ENCODE measurements around the gene RPL37A.

RPL37A gene

GRCh38 chr2:216551234-216552068 lies 52.8 kb downstream of the RPL37A start:
- peaks cover 25% of the 10 kb centered on the region for H3K4me1 ChIP-seq (ENCODE audit: insufficient read depth, low read length)
- no peaks in the 10 kb centered on the region for H4K20me1 ChIP-seq (ENCODE audit: insufficient read depth, low read length)
- no peak for TF ChIP-seq CTCF (IDR thresholded peaks at IDR 0.05; ENCODE audit: borderline replicate concordance, extremely low read depth, low read length, poor library complexity, severe bottlenecking)
- TF ChIP-seq EZH2 (IDR thresholded peaks at IDR 0.05; ENCODE audit: borderline replicate concordance, low read depth, low read length, severe bottlenecking) = no peak
- H3K36me3 ChIP-seq (ENCODE audit: insufficient read depth, low read length) = no peaks in the 10 kb centered on the region
- H3K79me2 ChIP-seq (ENCODE audit: insufficient read depth, low read length) = no peaks in the 10 kb centered on the region
- no peak overlapping the region for H3K27ac ChIP-seq (ENCODE audit: low read length)
- H3K4me3 ChIP-seq (ENCODE audit: low read depth in 1 of 2, low read length in 2 of 2) = no peak overlapping the region
- ATAC-seq (ENCODE audit: insufficient read depth, low read depth) (no peak), DNase-seq (no peak)
- H3K9me3 ChIP-seq (ENCODE audit: insufficient read depth, low read length, severe bottlenecking) = no peaks in the 10 kb centered on the region
- no peaks in the 10 kb centered on the region for H3K27me3 ChIP-seq (ENCODE audit: insufficient read depth, low read length, poor library complexity)
- no peak overlapping the region for H2AFZ ChIP-seq (ENCODE audit: low read depth, low read length)
- no peak overlapping the region for H3K9ac ChIP-seq (ENCODE audit: low read depth, low read length)
- no peak overlapping the region for H3K4me2 ChIP-seq (ENCODE audit: insufficient read depth, low read length)

- Histone ChIP-seq H4K20me1 (ENCODE audit: insufficient read depth, low read length) (no peaks in the 10 kb centered on the region), H3K9me3 (ENCODE audit: insufficient read depth, low read length, severe bottlenecking) (no peaks in the 10 kb centered on the region), H3K27me3 (ENCODE audit: insufficient read depth, low read length, poor library complexity) (no peaks in the 10 kb centered on the region), H3K79me2 (ENCODE audit: insufficient read depth, low read length) (no peaks in the 10 kb centered on the region), H3K36me3 (ENCODE audit: insufficient read depth, low read length) (no peaks in the 10 kb centered on the region), H2AFZ (ENCODE audit: low read depth, low read length) (no peak overlapping the region), H3K4me3 (ENCODE audit: low read depth in 1 of 2, low read length in 2 of 2) (no peak overlapping the region), H3K4me2 (ENCODE audit: insufficient read depth, low read length) (no peak overlapping the region), H3K4me1 (ENCODE audit: insufficient read depth, low read length) (peaks cover 25% of the 10 kb centered on the region), H3K9ac (ENCODE audit: low read depth, low read length) (no peak overlapping the region), H3K27ac (ENCODE audit: low read length) (no peak overlapping the region)
- no peak for ATAC-seq (ENCODE audit: insufficient read depth, low read depth)
- DNase-seq = no peak
- TF ChIP-seq EZH2 (IDR thresholded peaks at IDR 0.05; ENCODE audit: borderline replicate concordance, low read depth, low read length, severe bottlenecking) (no peak), CTCF (IDR thresholded peaks at IDR 0.05; ENCODE audit: borderline replicate concordance, extremely low read depth, low read length, poor library complexity, severe bottlenecking) (no peak)
Measured at GRCh38 chr2:216553093-216553478, 54.4 kb downstream of the RPL37A start.
